Stimulated activated CD8-positive, alpha-beta memory T cell treated with anti-CD3 and anti-CD28 coated beads, Interleukin-4, amount 100 ng/mL, for 48 hours (primary cell): Measurements from ENCODE around the gene SNRNP200.
"Not testable (repeated sequence)": the region's sequence is repeated elsewhere in the genome, so short reads cannot be mapped to it uniquely, and the experiment has no call there.

ENCODE experiments used
- DNase-seq: peaks from one replicate; pipeline ENCODE4 v3.0.0-alpha.2; 2020

The SNRNP200 gene

GRCh38 chr2:96325041-96325883 is 19.9 kb upstream of the SNRNP200 start, which contains the start of gene ITPRIPL1:
ITPRIPL1 (plus strand) TSS chr2:96325317; CDS start chr2:96325840, 523 bp downstream.
- DNase-seq, result peak; percentile 62

GRCh38 chr2:96324721-96325040 is 19.3 kb upstream of the SNRNP200 start:
- peak; percentile 66 for DNase-seq

- no peak for DNase-seq
Measured at GRCh38 chr2:96323849-96324248, 18.5 kb upstream of the SNRNP200 start.

DNA sequence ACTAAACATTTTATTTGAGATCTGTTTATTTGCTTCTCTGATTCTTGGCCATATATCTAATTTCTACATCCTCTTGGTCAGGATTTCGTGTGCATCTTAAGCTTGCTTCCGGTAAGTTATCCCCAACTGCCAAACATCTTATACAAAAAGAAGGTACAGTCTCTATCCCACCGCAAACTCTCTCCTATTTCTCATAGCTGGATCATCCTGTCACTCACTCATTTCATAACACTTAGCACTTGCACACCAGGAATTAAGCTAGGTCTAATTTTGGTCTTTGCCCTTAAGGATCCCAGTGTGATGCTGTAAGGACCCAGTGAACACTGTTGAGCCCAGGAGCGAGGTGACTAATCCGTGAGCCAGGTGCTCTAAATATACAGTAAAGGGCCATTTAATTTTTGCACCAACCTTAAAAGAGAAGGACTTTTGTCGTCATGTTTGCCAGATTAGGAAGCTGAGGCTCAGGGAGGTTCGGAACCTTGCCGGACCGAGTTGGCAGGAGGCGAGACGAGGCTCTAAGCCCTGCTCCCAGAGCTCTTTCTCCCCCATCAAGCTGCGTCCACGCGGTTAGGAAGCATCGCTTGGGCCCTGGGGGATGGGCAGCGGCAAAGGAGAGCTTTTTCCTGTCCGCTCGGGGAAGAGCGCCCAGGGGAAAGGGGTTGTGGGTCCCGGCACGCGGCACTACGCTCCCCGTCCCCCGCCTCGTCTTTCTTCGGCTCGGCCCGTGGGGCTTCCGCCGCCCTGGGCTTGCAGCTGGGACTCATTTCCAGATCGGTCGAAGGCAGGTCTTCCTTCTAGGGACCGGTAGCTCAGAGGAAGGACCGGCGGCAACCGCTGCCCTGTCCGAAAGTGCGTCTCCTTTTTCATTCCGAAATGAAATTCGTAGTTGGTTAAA is 15.6 kb upstream of the SNRNP200 start:
- peak; percentile 62 for DNase-seq

GRCh38 chr2:96320326-96320725 is 15.0 kb upstream of the SNRNP200 start:
- no peak for DNase-seq

GRCh38 chr2:96319396-96319795 is 14.1 kb upstream of the SNRNP200 start:
- DNase-seq, result no peak

GRCh38 chr2:96318723-96319122 is 13.4 kb upstream of the SNRNP200 start:
- DNase-seq, result no peak

GRCh38 chr2:96317584-96317997 is 12.2 kb upstream of the SNRNP200 start:
- DNase-seq, result no peak

- DNase-seq, result no peak
Measured at GRCh38 chr2:96316999-96317398, 11.7 kb upstream of the SNRNP200 start.

- peak; percentile 49 for DNase-seq
Measured at GRCh38 chr2:96315400-96316071, 10.2 kb upstream of the SNRNP200 start.

GRCh38 chr2:96315005-96315399 is 9.7 kb upstream of the SNRNP200 start:
- no peak for DNase-seq

DNA sequence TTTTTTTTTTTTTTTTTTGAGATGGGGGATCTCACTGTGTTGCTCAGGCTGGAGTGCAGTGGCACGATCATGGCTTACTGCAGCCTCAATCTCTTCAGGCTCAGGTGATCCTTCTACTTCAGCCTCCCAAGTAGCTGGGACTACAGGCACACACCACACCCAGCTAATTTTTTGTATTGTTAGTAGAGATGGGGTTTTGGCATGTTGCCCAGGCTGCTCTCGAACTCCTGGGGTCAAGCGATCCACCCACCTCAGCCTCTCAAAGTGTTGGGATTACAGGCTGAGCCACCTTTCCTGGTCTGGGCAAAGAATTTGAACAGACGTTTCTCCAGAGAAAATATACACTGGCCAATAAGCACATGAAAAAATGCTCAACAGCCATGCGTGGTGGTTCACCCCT is 2.9 kb upstream of the SNRNP200 start:
- no peak for DNase-seq

DNA sequence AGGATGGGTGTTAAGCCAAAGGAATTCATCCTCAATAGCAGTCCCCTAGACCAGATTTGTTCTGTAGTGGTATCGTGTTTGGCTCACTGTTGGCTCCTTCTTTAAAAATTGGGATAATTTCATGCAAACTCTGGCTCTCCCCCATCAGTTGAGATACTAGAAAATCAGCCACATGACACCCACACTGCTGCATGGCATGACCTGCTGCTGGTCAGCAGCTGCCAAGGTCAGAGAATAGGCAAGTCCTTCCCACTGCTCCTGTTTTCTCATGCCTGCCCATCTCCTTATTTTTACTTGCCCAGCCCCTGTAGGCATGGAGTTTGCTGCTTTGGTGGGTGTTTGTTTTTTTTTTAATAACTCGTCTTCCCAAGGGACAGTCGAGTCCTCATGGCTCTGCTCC is 1.0 kb upstream of the SNRNP200 start:
- no peak for DNase-seq

GRCh38 chr2:96305979-96306308 is 598 bp upstream of the SNRNP200 start:
- DNase-seq, result no peak

- DNase-seq, result no peak
Measured at GRCh38 chr2:96304606-96305005, 740 bp downstream of the SNRNP200 start.

DNA sequence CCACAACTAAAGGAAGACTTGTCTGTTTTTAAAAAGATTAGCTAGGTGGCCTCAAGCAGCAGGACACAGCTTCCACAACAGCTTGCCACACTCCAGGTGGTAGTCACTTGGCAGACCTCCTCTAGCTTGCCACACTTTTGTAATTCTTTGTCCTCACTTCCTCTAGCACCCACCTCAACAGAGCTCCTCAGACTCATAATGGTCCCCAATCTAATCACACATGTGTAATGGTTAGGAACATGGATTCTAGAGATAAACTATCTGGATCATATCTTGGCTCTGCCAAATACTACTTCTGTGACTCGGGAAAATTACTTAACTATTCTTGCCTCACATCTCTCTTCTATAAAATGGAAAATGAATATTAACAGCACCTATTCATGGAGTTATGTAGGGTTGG is 3.5 kb downstream of the SNRNP200 start:
- no peak for DNase-seq

- no peak for DNase-seq
Measured at GRCh38 chr2:96296925-96297324, 8.4 kb downstream of the SNRNP200 start.

DNA sequence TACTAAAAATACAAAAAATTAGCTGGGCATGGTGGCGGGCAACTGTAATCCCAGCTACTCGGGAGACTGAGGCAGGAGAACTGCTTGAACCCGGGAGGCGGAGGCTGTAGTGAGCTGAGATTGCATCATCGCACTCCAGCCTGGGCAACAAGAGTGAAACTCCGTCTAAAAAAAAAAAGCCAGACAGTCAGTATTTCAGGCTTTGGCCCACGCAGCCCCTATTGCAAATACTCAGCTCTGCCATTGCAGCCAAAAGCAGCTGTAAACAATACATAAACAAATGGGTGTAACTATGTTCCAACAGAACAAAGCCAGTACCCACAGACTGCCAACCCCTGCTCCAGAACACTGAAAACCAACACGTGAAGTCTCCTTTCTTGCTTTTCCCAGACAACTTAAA is 11.1 kb downstream of the SNRNP200 start:
- not testable (repeated sequence) for DNase-seq

GRCh38 chr2:96291751-96292150 is 13.6 kb downstream of the SNRNP200 start:
- DNase-seq, result no peak

GRCh38 chr2:96287273-96287856 is 18.0 kb downstream of the SNRNP200 start:
- DNase-seq, result no peak

DNA sequence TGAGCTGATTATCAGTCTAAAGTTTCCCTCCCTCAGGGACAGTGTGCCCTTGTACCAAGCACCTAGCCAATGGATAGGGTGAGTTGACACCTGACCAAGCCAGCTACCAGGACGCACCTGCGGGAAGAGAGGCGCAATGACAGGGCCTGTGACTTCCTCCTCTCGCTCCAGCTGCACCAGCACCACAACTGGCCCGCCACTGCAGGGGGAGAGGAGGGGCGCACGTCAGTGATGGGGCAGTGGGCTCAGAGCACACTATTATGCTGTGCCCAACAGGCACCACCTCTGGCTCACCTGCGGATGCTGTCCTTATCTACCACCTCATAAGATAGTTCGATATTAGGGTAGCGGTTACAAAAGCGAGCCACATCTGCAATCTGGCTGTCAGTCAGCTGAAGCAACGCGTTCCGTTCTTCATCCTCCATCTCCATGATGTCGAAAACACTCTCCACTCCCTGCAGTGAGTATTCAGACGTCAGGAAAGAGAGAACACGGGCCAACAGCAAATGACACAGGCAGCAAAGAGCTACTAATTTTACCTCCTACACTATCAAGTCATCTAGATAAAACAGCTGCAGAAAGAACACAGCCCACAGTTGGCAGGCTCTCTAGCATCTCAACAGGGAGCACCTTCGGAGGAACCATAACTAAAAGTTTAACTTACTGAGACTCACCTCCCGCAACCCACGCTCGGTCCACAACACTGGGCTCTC is 28.4 kb downstream of the SNRNP200 start:
- no peak for DNase-seq

DNA sequence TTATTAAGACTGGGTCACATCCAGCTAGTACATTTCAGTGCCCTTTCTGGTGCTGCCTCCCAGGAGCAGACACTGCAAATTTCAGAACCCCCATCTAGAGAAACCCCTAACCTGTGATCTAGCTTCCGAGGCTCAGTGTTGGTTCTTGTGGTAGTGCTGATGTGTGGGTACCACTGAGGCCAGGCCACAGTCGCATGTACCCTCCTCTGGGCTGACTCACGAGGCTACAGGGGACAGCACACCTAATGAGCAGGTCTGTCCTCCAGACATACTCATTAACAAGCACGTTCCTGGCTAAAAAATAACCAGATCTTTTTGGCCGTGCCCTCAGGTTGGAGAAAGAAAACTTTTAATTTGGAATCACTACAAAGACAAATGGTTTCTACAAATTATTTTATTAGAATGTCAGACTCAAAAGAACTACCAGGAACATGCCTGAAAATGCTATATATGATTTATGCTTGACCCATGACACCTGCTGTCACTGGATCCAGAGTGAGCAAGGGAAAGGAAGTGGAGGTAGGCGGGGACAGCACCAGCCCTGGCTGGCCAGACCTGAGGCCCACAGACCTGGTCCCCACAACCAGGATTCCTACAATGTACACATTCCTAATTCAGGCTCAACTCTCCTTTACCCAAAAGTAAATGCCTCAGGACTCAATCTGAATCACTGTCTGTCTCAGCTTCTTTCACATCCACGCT is 30.8 kb downstream of the SNRNP200 start:
- no peak for DNase-seq
